Adrenal gland (tissue), 12 donors: Measurements from ENCODE around the gene PIKFYVE. TPM values are rescaled to one million over a fixed set of nuclear protein-coding genes. Genes with fewer than 3 reads are reported as not detected.
"Not testable (repeated sequence)": the region's sequence is repeated elsewhere in the genome, so short reads cannot be mapped to it uniquely, and the experiment has no call there.

Experiments used
- DNase-seq, 7 donors: peaks; one replicate each; pipeline ENCODE4 v3.0.0-alpha.2; 2019 to 2020
- H3K27ac ChIP-seq, 5 donors: fragments of 200-600 bp; sonication (generic) in 4 of 5; 1 replicate in 3 of 5; 2 replicates in 2 of 5; pipeline versions ENCODE4 v1.5.1 to v1.8.0; 2016 to 2020; ENCODE audit warnings: mild to moderate bottlenecking in 1 of 5
- H3K27me3 ChIP-seq: fragments of 200-600 bp; 2 replicates; pipeline ENCODE4 v1.8.0; 2021
- H3K36me3 ChIP-seq, 2 donors: fragments of 200-600 bp; replicated peaks in 1 of 2; 1 replicate in 1 of 2; 2 replicates in 1 of 2; pipeline versions ENCODE4 v1.5.1 to v1.8.0; 2018 to 2022
- H3K4me1 ChIP-seq, 2 donors: fragments of 200-600 bp; replicated peaks in 1 of 2; 1 replicate in 1 of 2; 2 replicates in 1 of 2; pipeline versions ENCODE4 v1.5.1 to v1.8.0; 2018 to 2021
- H3K4me3 ChIP-seq, 4 donors: fragments of 200-600 bp; sonication (generic) in 3 of 4; one replicate each; pipeline ENCODE4 v1.5.1; 2016 to 2018
- H3K9me3 ChIP-seq, 3 donors: fragments of 200-600 bp; sonication (generic) in 1 of 3; replicated peaks in 1 of 3; 1 replicate in 2 of 3; 2 replicates in 1 of 3; pipeline versions ENCODE4 v1.5.1 to v1.8.0; 2016 to 2021
- POLR2A ChIP-seq, 2 donors: fragments of 450-650 bp; IDR thresholded peaks; one replicate each; pipeline ENCODE4 v1.6.1; 2017; ENCODE audit warnings: antibody characterized with exemption in 2 of 2, mild to moderate bottlenecking in 2 of 2, moderate library complexity in 1 of 2
- WGBS, 4 donors: extraction: QIAGEN DNeasy Blood & Tissue Kit in 2 of 4; methylation state at CpG; one replicate each; pipeline versions ENCODE4 v1.1.5 to v1.1.7; 2013 to 2017; 5-methylcytosine and 5-hydroxymethylcytosine counted together
- intact Hi-C, 2 donors: fragments of 100-400 bp; cut with DNase I; formaldehyde crosslinking; loops; one replicate each; pipeline versions ENCODE4 v1.14.1 to v1.15.0; 2022 to 2023
- polyA plus RNA-seq, 3 donors: library from polyadenylated mRNA; stranded (reverse); fragments of 200-250 nt in 2 of 3; fragments of 350-450 nt in 1 of 3; fragmentation: Illumina TruSeq in 1 of 3; extraction: RNeasy Lipid Tissue Mini Kit (QIAGEN cat#74804) in 1 of 3; gene quantifications; one replicate each; pipeline ENCODE4 v1.2.3, GENCODE V29; 2013 to 2014
- total RNA-seq, 9 donors: library from RNA; depleted of rRNA in 4 of 9; stranded (reverse); fragments of >200 nt in 4 of 9; fragments of 120-200 nt in 1 of 9; fragmentation: NEBNext Ultra II Directional in 1 of 9; extraction: Animal tissue kit (Norgen Biotek cat#: 25700) in 1 of 9; gene quantifications; one replicate each; pipeline versions ENCODE4 v1.1.0 to v1.2.4, GENCODE V29; 2013 to 2023
- TF ChIP-seq, protein P1 (sequence below), 6 experiments: fragments of 450-650 bp in 4 of 6; fragments of 200-600 bp in 2 of 6; sonication (generic) in 1 of 6; IDR thresholded peaks; 1 replicate in 5 of 6; 2 replicates in 1 of 6; pipeline versions ENCODE4 v1.5.1 to v1.8.0; 2016 to 2021; ENCODE audit warnings: antibody characterized with exemption in 6 of 6, mild to moderate bottlenecking in 2 of 6, moderate library complexity in 1 of 6
- donor health status: healthy with polysubstance abuse.
- donor health status: Bipolar disorder and iron deficiency.
- donor health status: DM: yes; HTN: yes; CAD: no.
- donor health status: DM: no; HTN: no; CAD: no.
- donor health status: DM: no; HTN: no; CAD: no.
- donor health status: DM: yes; HTN: yes; CAD: no.

Gene PIKFYVE
- total and polyA plus RNA-seq, 12 donors, result 5.1 to 36.5 (median 25.3) TPM

DNA sequence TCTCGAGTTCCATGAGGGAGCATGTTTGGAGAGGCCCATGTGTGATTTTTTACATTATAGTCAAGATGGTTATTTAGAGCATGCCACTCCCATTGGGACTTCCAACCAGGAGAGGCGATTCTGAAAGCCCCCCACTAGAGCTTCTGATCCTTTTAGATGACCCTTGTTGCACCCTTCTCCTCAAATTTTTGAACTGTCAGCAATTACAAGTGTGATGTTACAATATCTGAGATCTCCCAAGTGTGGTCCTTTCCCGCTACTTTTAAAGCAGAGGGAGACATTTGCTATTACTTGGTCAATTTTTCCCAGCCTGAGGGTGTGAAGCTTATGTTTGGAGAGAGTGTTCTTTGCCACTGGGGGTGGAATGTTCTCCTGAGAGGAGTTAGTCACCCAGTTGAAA, 123.9 kb downstream of the PIKFYVE start:
- Histone ChIP-seq H3K27ac (no peak overlapping the region), H3K9me3 (no peaks in the 10 kb centered on the region), H3K4me3 (no peak overlapping the region), H3K4me1 (no peaks in the 10 kb centered on the region), H3K27me3 (no peaks in the 10 kb centered on the region), H3K36me3 (no peaks in the 10 kb centered on the region)
- intact Hi-C loops, result no loop called here
- TF ChIP-seq, protein P1, sequence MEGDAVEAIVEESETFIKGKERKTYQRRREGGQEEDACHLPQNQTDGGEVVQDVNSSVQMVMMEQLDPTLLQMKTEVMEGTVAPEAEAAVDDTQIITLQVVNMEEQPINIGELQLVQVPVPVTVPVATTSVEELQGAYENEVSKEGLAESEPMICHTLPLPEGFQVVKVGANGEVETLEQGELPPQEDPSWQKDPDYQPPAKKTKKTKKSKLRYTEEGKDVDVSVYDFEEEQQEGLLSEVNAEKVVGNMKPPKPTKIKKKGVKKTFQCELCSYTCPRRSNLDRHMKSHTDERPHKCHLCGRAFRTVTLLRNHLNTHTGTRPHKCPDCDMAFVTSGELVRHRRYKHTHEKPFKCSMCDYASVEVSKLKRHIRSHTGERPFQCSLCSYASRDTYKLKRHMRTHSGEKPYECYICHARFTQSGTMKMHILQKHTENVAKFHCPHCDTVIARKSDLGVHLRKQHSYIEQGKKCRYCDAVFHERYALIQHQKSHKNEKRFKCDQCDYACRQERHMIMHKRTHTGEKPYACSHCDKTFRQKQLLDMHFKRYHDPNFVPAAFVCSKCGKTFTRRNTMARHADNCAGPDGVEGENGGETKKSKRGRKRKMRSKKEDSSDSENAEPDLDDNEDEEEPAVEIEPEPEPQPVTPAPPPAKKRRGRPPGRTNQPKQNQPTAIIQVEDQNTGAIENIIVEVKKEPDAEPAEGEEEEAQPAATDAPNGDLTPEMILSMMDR (IDR thresholded peaks at IDR 0.05), result no peak
- TF ChIP-seq POLR2A (IDR thresholded peaks at IDR 0.05), result no peak
- 73 to 84% (median 78%) methylated on average over 3 of the region's 3 CpGs for WGBS, 4 donors
- no peak for DNase-seq

DNA sequence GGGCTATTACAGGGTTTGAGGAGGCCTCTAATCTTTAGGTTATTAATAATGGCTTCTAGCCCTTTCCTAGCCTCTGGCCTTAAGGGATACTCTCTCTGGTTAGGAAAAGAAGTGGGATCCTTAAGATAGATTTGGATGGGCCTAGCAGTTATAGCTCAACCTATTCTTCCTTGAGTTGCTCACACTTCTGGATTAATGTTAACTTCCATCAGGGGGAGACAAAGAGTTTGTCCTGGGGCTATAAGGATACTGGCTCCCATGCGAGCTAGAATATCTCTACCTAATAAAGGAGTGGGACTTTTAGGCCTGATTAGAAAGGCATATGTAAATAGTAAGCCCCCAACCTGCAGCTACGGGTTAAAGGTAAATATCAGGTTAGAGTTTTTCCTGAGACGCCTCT, 126.2 kb downstream of the PIKFYVE start:
- Histone ChIP-seq H3K4me1 (no peaks in the 10 kb centered on the region), H3K36me3 (no peaks in the 10 kb centered on the region), H3K9me3 (no peaks in the 10 kb centered on the region), H3K27me3 (no peaks in the 10 kb centered on the region), H3K4me3 (no peak overlapping the region), H3K27ac (no peak overlapping the region)
- 83 to 90% (median 85%) methylated on average over 3 of the region's 3 CpGs for WGBS, 4 donors
- intact Hi-C loops, result no loop called here
- no peak for DNase-seq
- TF ChIP-seq, protein P1 (IDR thresholded peaks at IDR 0.05), result no peak
- no peak for TF ChIP-seq POLR2A (IDR thresholded peaks at IDR 0.05)

DNA sequence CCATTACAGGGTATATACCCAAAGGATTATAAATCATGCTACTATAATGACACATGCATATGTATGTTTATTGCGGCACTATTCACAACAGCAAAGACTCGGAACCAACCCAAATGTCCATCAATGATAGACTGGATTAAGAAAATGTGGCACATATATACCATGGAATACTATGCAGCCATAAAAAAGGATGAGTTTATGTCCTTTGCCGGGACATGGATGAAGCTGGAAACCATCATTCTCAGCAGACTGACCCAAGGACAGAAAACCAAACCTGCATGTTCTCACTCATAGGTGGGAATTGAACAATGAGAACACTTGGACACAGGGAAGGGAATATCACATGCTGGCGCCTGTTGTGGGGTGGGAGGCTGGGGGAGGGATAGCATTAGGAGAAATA, 130.7 kb downstream of the PIKFYVE start:
- H3K4me3 ChIP-seq, intact Hi-C loops: not testable (repeated sequence)
- WGBS, 4 donors, result 82 to 93% (median 86%) methylated on average over 4 of the region's 4 CpGs

DNA sequence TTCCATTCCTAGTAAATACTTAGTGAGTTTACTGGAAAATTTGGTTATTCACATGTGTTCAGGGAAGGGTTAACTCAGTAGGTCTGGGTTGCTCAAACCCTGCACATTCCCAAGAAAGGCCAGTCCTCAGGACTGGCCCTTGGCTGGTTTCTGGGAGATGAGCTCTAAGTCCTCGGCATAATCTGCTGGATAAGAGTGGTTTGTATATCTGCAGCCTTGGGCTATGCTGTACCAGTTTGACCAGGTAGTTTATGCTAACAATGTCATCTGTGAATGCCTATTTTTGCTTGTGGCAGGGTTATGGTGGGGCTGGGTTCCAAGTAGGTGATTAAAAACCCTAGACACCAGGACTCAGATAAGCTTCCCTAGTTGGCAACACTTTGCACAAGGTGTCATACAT, 133.1 kb downstream of the PIKFYVE start:
- 63 to 100% (median 69%) methylated on average over 1 of the region's 1 CpG for WGBS, 4 donors
- H3K27ac ChIP-seq, result no peak overlapping the region
- H3K4me1 ChIP-seq, result no peaks in the 10 kb centered on the region
- no peaks in the 10 kb centered on the region for H3K36me3 ChIP-seq
- intact Hi-C loops, result no loop called here
- DNase-seq, result no peak
- TF ChIP-seq POLR2A (IDR thresholded peaks at IDR 0.05), result no peak
- TF ChIP-seq, protein P1 (IDR thresholded peaks at IDR 0.05), result no peak
- H3K4me3 ChIP-seq, result no peak overlapping the region
- H3K9me3 ChIP-seq, result no peaks in the 10 kb centered on the region
- no peaks in the 10 kb centered on the region for H3K27me3 ChIP-seq

More for the DNA sequence above, 130.7 kb downstream of the PIKFYVE start:
- H3K4me1 ChIP-seq, H3K36me3 ChIP-seq, H3K27me3 ChIP-seq, DNase-seq, H3K9me3 ChIP-seq, H3K27ac ChIP-seq: not testable (repeated sequence)
